ENCODE data around the gene CCDC14.
"Not testable (repeated sequence)": the region's sequence is repeated elsewhere in the genome, so short reads cannot be mapped to it uniquely, and the experiment has no call there.

CCDC14 gene

GRCh38 chr3:123964793-123965192 lies 3.8 kb upstream of the CCDC14 start:
- H3K27ac ChIP-seq; H3K9ac ChIP-seq; H3K9me3 ChIP-seq (ENCODE audit: control insufficient read depth, low read length); H3K4me2 ChIP-seq (ENCODE audit: low read length); H3K4me1 ChIP-seq; H3K4me3 ChIP-seq (ENCODE audit: low read depth, low read length); H3K79me2 ChIP-seq; H3K27me3 ChIP-seq (ENCODE audit: control insufficient read depth, insufficient read depth, low read length); H3K36me3 ChIP-seq (ENCODE audit: control insufficient read depth, insufficient read depth, low read length); H2AFZ ChIP-seq: not testable (repeated sequence)

DNA sequence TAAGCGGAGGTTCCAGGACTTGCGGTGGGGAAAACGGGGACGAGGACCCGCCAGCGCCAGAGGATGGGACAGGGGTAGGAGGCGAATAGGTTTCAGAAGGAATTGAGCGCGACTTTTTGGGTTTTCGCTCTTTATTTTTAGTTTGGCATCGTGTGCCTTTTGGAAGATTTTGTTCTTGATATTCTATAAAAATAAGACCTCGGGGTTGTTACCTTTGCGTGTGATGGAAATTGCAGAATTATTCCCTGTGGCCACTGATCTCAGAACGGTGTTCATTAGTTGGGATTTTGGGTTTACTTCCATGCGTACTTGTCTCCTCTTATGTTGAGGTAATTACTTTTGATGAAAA lies 453 bp upstream of the CCDC14 start:
- peak overlapping the region; percentile 89 for H3K4me2 ChIP-seq (ENCODE audit: low read length)
- H3K27me3 ChIP-seq (ENCODE audit: control insufficient read depth, insufficient read depth, low read length), result no peaks in the 10 kb centered on the region
- no peak overlapping the region for H3K9ac ChIP-seq
- peak overlapping the region; percentile 65 for H3K27ac ChIP-seq
- peak overlapping the region; percentile 88 for H3K4me3 ChIP-seq (ENCODE audit: low read depth, low read length)
- no peaks in the 10 kb centered on the region for H3K36me3 ChIP-seq (ENCODE audit: control insufficient read depth, insufficient read depth, low read length)
- no peaks in the 10 kb centered on the region for H3K4me1 ChIP-seq
- TF ChIP-seq, protein P1, sequence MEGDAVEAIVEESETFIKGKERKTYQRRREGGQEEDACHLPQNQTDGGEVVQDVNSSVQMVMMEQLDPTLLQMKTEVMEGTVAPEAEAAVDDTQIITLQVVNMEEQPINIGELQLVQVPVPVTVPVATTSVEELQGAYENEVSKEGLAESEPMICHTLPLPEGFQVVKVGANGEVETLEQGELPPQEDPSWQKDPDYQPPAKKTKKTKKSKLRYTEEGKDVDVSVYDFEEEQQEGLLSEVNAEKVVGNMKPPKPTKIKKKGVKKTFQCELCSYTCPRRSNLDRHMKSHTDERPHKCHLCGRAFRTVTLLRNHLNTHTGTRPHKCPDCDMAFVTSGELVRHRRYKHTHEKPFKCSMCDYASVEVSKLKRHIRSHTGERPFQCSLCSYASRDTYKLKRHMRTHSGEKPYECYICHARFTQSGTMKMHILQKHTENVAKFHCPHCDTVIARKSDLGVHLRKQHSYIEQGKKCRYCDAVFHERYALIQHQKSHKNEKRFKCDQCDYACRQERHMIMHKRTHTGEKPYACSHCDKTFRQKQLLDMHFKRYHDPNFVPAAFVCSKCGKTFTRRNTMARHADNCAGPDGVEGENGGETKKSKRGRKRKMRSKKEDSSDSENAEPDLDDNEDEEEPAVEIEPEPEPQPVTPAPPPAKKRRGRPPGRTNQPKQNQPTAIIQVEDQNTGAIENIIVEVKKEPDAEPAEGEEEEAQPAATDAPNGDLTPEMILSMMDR (IDR thresholded peaks at IDR 0.05), result no peak
- no peaks in the 10 kb centered on the region for H3K9me3 ChIP-seq (ENCODE audit: control insufficient read depth, low read length)
- peak overlapping the region; percentile 98 for H2AFZ ChIP-seq
- no peaks in the 10 kb centered on the region for H3K79me2 ChIP-seq

DNA sequence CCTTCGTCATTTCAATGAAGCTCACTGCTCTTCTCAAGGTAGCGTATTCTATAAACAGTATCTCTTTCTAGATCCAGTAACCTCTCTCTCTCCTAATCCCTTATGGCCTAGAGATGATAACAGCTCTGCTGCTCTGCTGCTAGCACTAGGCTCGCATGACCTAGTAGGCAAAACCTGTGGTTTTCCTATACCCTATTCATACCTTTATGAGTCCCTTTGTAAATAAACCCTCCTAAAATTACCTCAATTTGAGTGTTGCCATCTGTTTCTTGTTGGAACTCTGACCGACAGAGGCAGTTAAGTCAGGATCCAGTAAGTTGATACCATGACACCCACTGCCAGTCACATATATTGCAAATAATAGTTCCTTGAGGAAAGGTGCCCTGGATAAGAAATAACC lies 7.3 kb downstream of the CCDC14 start:
- Histone ChIP-seq H3K27ac (no peak overlapping the region), H3K79me2 (no peaks in the 10 kb centered on the region), H3K4me3 (ENCODE audit: low read depth, low read length) (no peak overlapping the region), H3K4me1 (no peaks in the 10 kb centered on the region), H2AFZ (no peak overlapping the region), H3K4me2 (ENCODE audit: low read length) (no peak overlapping the region), H3K9ac (no peak overlapping the region), H3K27me3 (ENCODE audit: control insufficient read depth, insufficient read depth, low read length) (no peaks in the 10 kb centered on the region), H3K36me3 (ENCODE audit: control insufficient read depth, insufficient read depth, low read length) (no peaks in the 10 kb centered on the region), H3K9me3 (ENCODE audit: control insufficient read depth, low read length) (no peaks in the 10 kb centered on the region)
- TF ChIP-seq, protein P1 (IDR thresholded peaks at IDR 0.05), result no peak

- no peaks in the 10 kb centered on the region for H3K79me2 ChIP-seq
- H3K27me3 ChIP-seq (ENCODE audit: control insufficient read depth, insufficient read depth, low read length), result no peaks in the 10 kb centered on the region
- no peak overlapping the region for H2AFZ ChIP-seq
- no peaks in the 10 kb centered on the region for H3K9me3 ChIP-seq (ENCODE audit: control insufficient read depth, low read length)
- no peak overlapping the region for H3K4me2 ChIP-seq (ENCODE audit: low read length)
- no peak overlapping the region for H3K9ac ChIP-seq
- TF ChIP-seq, protein P1 (IDR thresholded peaks at IDR 0.05), result no peak
- H3K27ac ChIP-seq, result no peak overlapping the region
- no peaks in the 10 kb centered on the region for H3K36me3 ChIP-seq (ENCODE audit: control insufficient read depth, insufficient read depth, low read length)
- H3K4me1 ChIP-seq, result no peaks in the 10 kb centered on the region
- H3K4me3 ChIP-seq (ENCODE audit: low read depth, low read length), result no peak overlapping the region
Measured at GRCh38 chr3:123952844-123953520, 8.0 kb downstream of the CCDC14 start.

GRCh38 chr3:123951522-123952447 lies 9.2 kb downstream of the CCDC14 start:
- Histone ChIP-seq H3K4me2 (ENCODE audit: low read length) (no peak overlapping the region), H3K36me3 (ENCODE audit: control insufficient read depth, insufficient read depth, low read length) (no peaks in the 10 kb centered on the region), H3K4me3 (ENCODE audit: low read depth, low read length) (no peak overlapping the region), H3K9ac (no peak overlapping the region), H3K79me2 (no peaks in the 10 kb centered on the region), H3K27me3 (ENCODE audit: control insufficient read depth, insufficient read depth, low read length) (no peaks in the 10 kb centered on the region), H3K9me3 (ENCODE audit: control insufficient read depth, low read length) (no peaks in the 10 kb centered on the region), H3K4me1 (no peaks in the 10 kb centered on the region), H3K27ac (no peak overlapping the region), H2AFZ (no peak overlapping the region)
- TF ChIP-seq, protein P1 (IDR thresholded peaks at IDR 0.05), result no peak

All from parathyroid adenoma (tissue), 2 donors.